K562 (cell line): ENCODE measurements around the gene ASB15. TPM values are rescaled to one million over a fixed set of nuclear protein-coding genes. Genes with fewer than 3 reads are reported as not detected.

Experiments used
- CEBPB ChIP-seq: fragments of 450-650 bp; IDR thresholded peaks from 2 replicates; pipeline ENCODE4 v1.6.1; 2016; ENCODE audit warnings: missing genetic modification characterization, missing compliant biosample characterization
- CREBBP ChIP-seq: IDR thresholded peaks from one replicate; pipeline ENCODE4 v1.6.1; 2012; ENCODE audit warnings: low read depth, mild to moderate bottlenecking, control low read depth, inconsistent platforms, low read length
- DEAF1 ChIP-seq: fragments of 450-650 bp; formaldehyde crosslinking; IDR thresholded peaks from 2 replicates; pipeline ENCODE4 v1.4.0; 2020; ENCODE audit warnings: mild to moderate bottlenecking, moderate library complexity
- FOSL1 ChIP-seq: fragments of 200-800 bp; sonication (Bioruptor generic); conservative IDR thresholded peaks from 2 replicates; pipeline ENCODE4 v1.6.1; 2016; ENCODE audit warnings: missing genetic modification characterization, missing compliant biosample characterization
- MTA1 ChIP-seq: fragments of 450-650 bp; IDR thresholded peaks from 2 replicates; pipeline ENCODE4 v1.6.1; 2017; ENCODE audit warnings: borderline replicate concordance
- NFATC3 ChIP-seq: fragments of 450-650 bp; IDR thresholded peaks from 2 replicates; pipeline ENCODE4 v1.6.1; 2017; ENCODE audit warnings: mild to moderate bottlenecking
- NR0B1 ChIP-seq: fragments of 450-650 bp; IDR thresholded peaks from one replicate; pipeline ENCODE4 v1.6.1; 2018; ENCODE audit warnings: mild to moderate bottlenecking, moderate library complexity; ENCODE audit not compliant: partially characterized antibody
- NR2F6 ChIP-seq: fragments of 450-650 bp; formaldehyde crosslinking; IDR thresholded peaks from 2 replicates; pipeline ENCODE4 v1.4.0; 2020; ENCODE audit warnings: mild to moderate bottlenecking
- POLR2B ChIP-seq: fragments of 450-650 bp; IDR thresholded peaks from 2 replicates; pipeline ENCODE4 v1.6.1; 2018; ENCODE audit warnings: low read depth; ENCODE audit not compliant: partially characterized antibody
- PRDM10 ChIP-seq: fragments of 450-650 bp; IDR thresholded peaks from 2 replicates; pipeline ENCODE4 v1.6.1; 2018; ENCODE audit not compliant: partially characterized antibody
- TEAD1 ChIP-seq, 2 experiments: fragments of 450-650 bp in 1 of 2; sonication (generic) in 1 of 2; formaldehyde crosslinking; IDR thresholded peaks; 2 replicates each; pipeline versions ENCODE4 v1.4.0 to v1.8.0; 2020 to 2022; ENCODE audit warnings: mild to moderate bottlenecking in 2 of 2, missing genetic modification reagents in 1 of 2
- U2AF1 ChIP-seq: fragments of 200-400 bp; formaldehyde crosslinking; optimal IDR thresholded peaks from 2 replicates; pipeline ENCODE3; 2017; ENCODE audit warnings: mild to moderate bottlenecking, low read depth, low read length, moderate library complexity
- ZBTB2 ChIP-seq: fragments of 450-650 bp; IDR thresholded peaks from 2 replicates; pipeline ENCODE4 v1.6.1; 2016; ENCODE audit warnings: antibody characterized with exemption
- ZNF395 ChIP-seq: fragments of 200-800 bp; sonication (Bioruptor generic); IDR thresholded peaks from 2 replicates; pipeline ENCODE4 v1.6.1; 2017; ENCODE audit warnings: missing genetic modification characterization, missing compliant biosample characterization
- ZNF41 ChIP-seq: fragments of 250-450 bp; sonication (Bioruptor Pico); conservative IDR thresholded peaks from 2 replicates; pipeline ENCODE4 v1.4.0; 2020; ENCODE audit warnings: mild to moderate bottlenecking
- ZNF444 ChIP-seq: fragments of 250-450 bp; sonication (Bioruptor Pico); IDR thresholded peaks from 2 replicates; pipeline ENCODE4 v1.4.0; 2020; ENCODE audit warnings: mild to moderate bottlenecking, moderate library complexity
- ZNF511 ChIP-seq: sonication (generic); formaldehyde crosslinking; IDR thresholded peaks from 2 replicates; pipeline ENCODE4 v1.8.0; 2022; ENCODE audit warnings: mild to moderate bottlenecking, missing genetic modification reagents
- polyA plus RNA-seq, 8 experiments: library from polyadenylated mRNA; depleted of rRNA in 4 of 8; stranded (reverse) in 5 of 8; unstranded in 3 of 8; fragments of >200 nt; fragmentation: Nextera tagmentation in 2 of 8; fragmentation: Illumina TruSeq in 1 of 8; extraction: Ambion mirVana in 2 of 8; extraction: Trizol in 1 of 8; gene quantifications; 2 replicates each; pipeline versions ENCODE4 v1.2.1 to v1.2.3, GENCODE V29; 2011 to 2014; ENCODE audit warnings: inconsistent platforms in 1 of 8, missing spikeins in 1 of 8
- total RNA-seq, 7 experiments: library from RNA; depleted of rRNA in 6 of 7; stranded (reverse); fragments of >200 nt in 6 of 7; fragmentation: Illumina TruSeq in 2 of 7; extraction: Trizol in 2 of 7; gene quantifications; 2 replicates each; pipeline versions ENCODE4 v1.2.1 to v1.2.3, GENCODE V29; 2011 to 2021; ENCODE audit warnings: low replicate concordance in 1 of 7

ASB15 gene
- total and polyA plus RNA-seq, 9 of the 15 experiments (the other 6 are each of a cell fraction or from before 2014, with no cell fraction given) = 0.03 to 0.14 (median 0.04) TPM; not detected in 3

GRCh38 chr7:123682690-123683089 is 81.1 kb downstream of the ASB15 start (continued):
- TF ChIP-seq PRDM10 = no peak
- TF ChIP-seq ZBTB2 = no peak
- TF ChIP-seq DEAF1 (CRISPR knock-in tag) = peak; percentile 82
- no peak for TF ChIP-seq ZNF41 (CRISPR knock-in tag)
- TF ChIP-seq TEAD1 (CRISPR knock-in tag; IDR thresholded peaks at IDR 0.05) = peak; percentile 24 to 25; a peak in 2 of 4 replicates
- TF ChIP-seq U2AF1 = no peak
- TF ChIP-seq ZNF395 (CRISPR knock-in tag) = no peak
- no peak for TF ChIP-seq NR2F6
- no peak for TF ChIP-seq MTA1
- TF ChIP-seq FOSL1 (tag) = no peak
- TF ChIP-seq NR0B1 = no peak
- TF ChIP-seq ZNF444 (CRISPR knock-in tag) = no peak
- no peak for TF ChIP-seq POLR2B
- no peak for TF ChIP-seq NFATC3
- TF ChIP-seq CEBPB (tag) = peak; percentile 18; the same call in 1 of the 2 replicates
- TF ChIP-seq ZNF511 (CRISPR knock-in tag) = no peak
- no peak for TF ChIP-seq CREBBP
